ENCODE results near the gene SMG1.

GRCh38 chr16:18797746-18798145 is 128.5 kb downstream of the SMG1 start:
- TF ChIP-seq, protein P1, sequence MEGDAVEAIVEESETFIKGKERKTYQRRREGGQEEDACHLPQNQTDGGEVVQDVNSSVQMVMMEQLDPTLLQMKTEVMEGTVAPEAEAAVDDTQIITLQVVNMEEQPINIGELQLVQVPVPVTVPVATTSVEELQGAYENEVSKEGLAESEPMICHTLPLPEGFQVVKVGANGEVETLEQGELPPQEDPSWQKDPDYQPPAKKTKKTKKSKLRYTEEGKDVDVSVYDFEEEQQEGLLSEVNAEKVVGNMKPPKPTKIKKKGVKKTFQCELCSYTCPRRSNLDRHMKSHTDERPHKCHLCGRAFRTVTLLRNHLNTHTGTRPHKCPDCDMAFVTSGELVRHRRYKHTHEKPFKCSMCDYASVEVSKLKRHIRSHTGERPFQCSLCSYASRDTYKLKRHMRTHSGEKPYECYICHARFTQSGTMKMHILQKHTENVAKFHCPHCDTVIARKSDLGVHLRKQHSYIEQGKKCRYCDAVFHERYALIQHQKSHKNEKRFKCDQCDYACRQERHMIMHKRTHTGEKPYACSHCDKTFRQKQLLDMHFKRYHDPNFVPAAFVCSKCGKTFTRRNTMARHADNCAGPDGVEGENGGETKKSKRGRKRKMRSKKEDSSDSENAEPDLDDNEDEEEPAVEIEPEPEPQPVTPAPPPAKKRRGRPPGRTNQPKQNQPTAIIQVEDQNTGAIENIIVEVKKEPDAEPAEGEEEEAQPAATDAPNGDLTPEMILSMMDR (IDR thresholded peaks at IDR 0.05), result no peak
- TF ChIP-seq POLR2A (IDR thresholded peaks at IDR 0.05), result no peak
